D721Med (cell line): ENCODE measurements around the gene HS3ST4.

Experiments
- DNase-seq: peaks from one replicate; pipeline ENCODE4 v3.0.0; 2011; ENCODE audit warnings: low spot score; ENCODE audit not compliant: insufficient read length
- FAIRE-seq: peaks from 2 replicates; lab custom pipeline; 2011; peaks lifted over from hg19 to GRCh38; lab: Jason Lieb, UNC
- TF ChIP-seq, protein P1 (sequence below): IDR thresholded peaks from 2 replicates; pipeline ENCODE4 v1.5.1; 2012; ENCODE audit warnings: mild to moderate bottlenecking, control low read depth; ENCODE audit not compliant: insufficient read depth; ENCODE audit errors: missing control alignments

The HS3ST4 gene

DNA sequence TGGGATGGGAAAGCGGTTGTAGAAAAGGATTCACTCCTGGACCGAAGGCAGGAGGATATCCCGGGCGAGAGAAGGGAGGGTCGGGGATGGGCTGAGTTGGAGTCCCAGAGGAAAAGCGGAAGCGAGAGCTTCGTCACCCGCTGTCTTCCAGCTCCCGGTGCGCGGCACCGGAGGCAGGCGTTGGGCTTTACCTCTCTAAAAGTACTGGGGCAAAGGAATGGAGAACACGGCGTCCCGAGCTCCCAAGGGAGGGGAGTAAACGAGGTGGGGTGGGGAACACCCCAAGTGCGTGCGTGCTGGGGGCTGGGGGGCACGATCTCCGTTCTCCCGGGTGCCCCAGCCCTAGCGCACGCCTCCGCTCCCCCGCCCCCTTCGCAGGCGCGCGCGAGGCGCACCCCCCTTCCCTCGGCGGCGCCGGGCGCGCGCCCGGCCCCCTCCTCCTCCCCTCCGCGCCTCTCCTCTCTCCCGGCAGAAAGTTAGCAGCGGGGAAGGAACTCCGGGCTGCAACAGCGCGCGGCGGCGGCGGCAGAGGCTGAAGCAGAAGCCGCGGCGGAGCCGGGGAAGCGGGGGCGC lies at the start of gene HS3ST4:
TSS of gene HS3ST4 (plus strand) at position 441 of the 573 bp plus-strand sequence.
- TF ChIP-seq, protein P1, sequence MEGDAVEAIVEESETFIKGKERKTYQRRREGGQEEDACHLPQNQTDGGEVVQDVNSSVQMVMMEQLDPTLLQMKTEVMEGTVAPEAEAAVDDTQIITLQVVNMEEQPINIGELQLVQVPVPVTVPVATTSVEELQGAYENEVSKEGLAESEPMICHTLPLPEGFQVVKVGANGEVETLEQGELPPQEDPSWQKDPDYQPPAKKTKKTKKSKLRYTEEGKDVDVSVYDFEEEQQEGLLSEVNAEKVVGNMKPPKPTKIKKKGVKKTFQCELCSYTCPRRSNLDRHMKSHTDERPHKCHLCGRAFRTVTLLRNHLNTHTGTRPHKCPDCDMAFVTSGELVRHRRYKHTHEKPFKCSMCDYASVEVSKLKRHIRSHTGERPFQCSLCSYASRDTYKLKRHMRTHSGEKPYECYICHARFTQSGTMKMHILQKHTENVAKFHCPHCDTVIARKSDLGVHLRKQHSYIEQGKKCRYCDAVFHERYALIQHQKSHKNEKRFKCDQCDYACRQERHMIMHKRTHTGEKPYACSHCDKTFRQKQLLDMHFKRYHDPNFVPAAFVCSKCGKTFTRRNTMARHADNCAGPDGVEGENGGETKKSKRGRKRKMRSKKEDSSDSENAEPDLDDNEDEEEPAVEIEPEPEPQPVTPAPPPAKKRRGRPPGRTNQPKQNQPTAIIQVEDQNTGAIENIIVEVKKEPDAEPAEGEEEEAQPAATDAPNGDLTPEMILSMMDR: no peak
- DNase-seq: peak; percentile 61
- no peak for FAIRE-seq

DNA sequence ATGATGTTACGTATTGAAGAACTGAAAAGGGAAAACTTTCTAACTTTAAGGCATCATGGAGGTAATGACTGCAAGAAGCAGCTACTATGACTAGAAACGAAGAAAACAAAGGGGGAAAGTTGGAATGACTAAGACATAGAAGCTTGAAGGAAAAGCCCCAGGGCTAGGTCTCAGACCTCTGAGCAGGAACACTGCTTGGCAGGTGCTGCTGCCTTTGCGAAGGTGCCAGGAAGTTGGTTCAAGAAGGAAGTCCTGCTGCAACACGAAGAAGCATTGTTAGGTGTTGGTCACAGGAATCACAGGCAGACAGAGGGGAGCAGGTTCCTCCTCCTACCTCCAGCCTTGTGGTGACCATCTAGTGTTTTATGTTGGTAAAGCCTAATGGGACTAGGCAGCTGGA lies 48.1 kb upstream of the HS3ST4 start:
- TF ChIP-seq, protein P1: no peak
- no peak for FAIRE-seq
- no peak for DNase-seq

DNA sequence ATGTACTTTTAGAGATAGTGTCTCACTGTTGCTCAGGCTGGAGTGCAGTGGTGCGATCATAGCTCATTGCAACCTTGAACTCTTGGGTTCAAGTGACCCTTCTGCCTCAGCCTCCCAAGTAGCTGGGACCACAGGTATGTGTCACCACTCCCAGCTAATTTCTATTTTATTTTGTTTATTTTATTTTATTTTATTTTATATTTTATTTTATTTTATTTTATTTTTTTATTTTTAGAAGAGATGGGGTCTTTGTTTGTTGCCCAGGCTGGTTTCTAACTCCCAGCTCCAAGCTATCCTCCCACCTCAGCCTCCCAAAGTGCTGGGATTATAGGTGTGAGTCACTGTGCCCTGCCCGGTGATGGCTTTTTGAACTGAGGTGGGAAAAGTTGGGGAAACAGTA lies 35.1 kb upstream of the HS3ST4 start:
- FAIRE-seq: no peak
- TF ChIP-seq, protein P1: no peak
- DNase-seq: no peak

DNA sequence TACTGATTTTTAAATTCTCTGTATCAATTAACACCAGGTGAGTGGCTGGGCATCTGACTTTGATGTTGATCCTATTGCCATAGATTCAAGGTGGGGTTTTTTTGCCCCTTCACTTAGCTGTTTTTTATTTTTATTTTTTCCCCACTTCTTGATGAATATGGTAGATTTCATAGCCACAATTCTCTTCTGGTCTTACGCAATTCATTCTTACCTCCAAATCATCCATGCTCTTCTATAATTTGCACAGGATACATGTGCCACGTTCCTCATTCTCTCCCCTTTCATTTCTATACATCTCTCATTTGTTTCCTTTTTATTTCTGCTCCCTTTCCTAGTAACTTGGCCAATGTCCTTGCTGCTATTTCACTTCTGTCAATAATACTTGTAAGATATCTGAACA lies 14.9 kb upstream of the HS3ST4 start:
- DNase-seq (no peak), FAIRE-seq (no peak)
- TF ChIP-seq, protein P1: no peak

DNA sequence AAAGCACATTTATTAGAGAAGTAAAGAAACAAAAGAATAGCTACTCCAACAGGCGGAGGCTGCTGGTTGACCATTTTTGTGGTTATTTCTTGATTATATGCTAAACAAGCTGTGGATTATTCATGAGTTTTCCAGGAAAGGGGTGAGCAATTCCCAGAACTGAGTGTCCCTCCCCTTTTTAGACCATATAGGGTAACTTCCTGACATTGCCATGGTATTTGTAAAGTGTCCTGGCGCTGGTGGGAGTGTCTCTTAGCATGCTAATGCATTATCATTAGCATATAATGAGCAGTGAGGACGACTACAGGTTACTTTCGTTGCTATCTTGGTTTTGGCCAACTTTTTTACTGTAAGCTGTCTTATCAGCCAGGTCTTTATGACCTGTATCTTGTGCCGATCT lies 12.2 kb upstream of the HS3ST4 start:
- TF ChIP-seq, protein P1: no peak
- no peak for DNase-seq

DNA sequence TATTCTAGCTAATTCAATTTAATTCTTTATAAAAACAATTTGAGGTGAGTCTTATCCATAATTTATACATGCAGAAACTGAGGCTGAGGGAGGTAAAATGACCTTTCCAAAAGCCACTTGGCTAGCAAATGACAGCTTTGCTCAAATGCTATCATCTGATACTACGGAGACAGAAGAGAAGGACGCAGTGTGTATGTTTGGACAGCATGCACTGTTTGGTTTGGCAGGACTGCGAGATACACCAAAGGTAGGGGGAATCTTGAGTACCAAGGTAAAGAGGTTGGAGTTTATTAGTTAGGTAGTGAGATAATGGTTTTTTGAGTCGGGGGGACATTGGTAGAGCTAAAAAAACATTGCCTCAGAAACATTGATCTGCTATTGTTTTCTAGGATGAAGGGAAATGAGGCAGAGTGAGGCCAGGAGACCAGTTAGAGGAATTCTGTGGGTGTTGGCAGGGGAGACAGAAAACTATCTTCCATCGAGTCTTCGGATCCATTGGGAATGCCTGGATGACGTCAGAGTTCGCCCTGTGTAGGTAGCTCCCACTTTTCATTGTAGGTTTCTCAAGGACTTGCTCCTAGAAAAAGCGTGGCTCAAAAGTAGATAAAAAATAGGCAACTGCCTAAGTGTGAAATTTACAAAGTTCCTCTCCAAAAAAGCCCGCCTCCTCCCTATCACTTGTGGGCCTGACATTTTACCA lies 2.5 kb upstream of the HS3ST4 start:
- no peak for FAIRE-seq
- TF ChIP-seq, protein P1: no peak
- DNase-seq: no peak

More for the DNA sequence above, 12.2 kb upstream of the HS3ST4 start:
- no peak for FAIRE-seq

DNA sequence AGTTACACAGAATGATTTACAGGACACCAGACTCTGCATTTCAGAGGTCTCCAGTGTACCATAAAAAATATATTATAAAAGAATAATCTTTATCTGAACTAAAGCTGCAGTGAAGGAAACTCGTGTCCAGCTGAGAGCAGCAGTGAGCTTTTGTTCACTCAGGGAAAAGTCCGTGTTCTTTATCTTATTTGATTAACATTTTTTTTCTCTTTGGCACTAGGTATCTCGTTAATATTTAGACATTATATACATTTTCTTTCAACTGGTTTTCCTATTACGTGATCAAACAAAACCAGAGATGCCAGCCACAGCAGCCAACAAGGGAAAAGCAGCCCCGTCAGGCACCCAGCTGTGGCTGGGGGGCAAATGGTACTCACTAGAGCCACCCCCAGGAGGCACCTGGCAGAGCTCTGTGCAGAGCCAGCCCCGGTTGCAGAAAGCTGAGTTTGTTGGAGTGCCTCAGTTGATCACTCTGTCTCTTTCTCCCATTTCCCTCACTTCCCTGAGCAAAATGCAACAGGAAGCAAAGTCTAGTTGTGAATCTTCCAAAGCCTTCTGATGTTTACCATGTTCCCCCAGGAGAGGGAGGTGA lies 1.1 kb upstream of the HS3ST4 start:
- DNase-seq (no peak), FAIRE-seq (no peak)

More for the DNA sequence above, 1.1 kb upstream of the HS3ST4 start:
- TF ChIP-seq, protein P1: no peak
